Measurements from ENCODE around the gene TSEN54. TPM values are rescaled to one million over a fixed set of nuclear protein-coding genes. Genes with fewer than 3 reads are reported as not detected.

TSEN54 gene
- total and polyA plus RNA-seq, 4 donors: 9.1 to 15.1 (median 12.3) TPM

- H3K27me3 ChIP-seq (ENCODE audit: control insufficient read depth in 4 of 4, insufficient read depth in 4 of 4, low read length in 3 of 4): no peaks in the 10 kb centered on the region
- TF ChIP-seq YY1 (IDR thresholded peaks at IDR 0.05): no peak
- TF ChIP-seq EGR1 (IDR thresholded peaks at IDR 0.05; ENCODE audit: low read depth in 2 of 2): no peak
- TF ChIP-seq MAX (IDR thresholded peaks at IDR 0.05): no peak
- TF ChIP-seq RAD21 (IDR thresholded peaks at IDR 0.05): no peak
- no peak for TF ChIP-seq FOXA2 (IDR thresholded peaks at IDR 0.05)
- no peak for TF ChIP-seq FOXA1 (IDR thresholded peaks at IDR 0.05)
- no peak for TF ChIP-seq HNF4G (IDR thresholded peaks at IDR 0.05)
- no peak for TF ChIP-seq GABPA (IDR thresholded peaks at IDR 0.05 in 1 of 2, conservative IDR thresholded peaks at IDR 0.05 in 1 of 2)
- no peak overlapping the region for H3K9ac ChIP-seq (ENCODE audit: low read depth in 1 of 2, low read length in 2 of 2)
- DNase-seq (ENCODE audit: low spot score): no peak
- peaks cover 0 to 30% (median 16%) of the 10 kb centered on the region in 4 donors for H3K36me3 ChIP-seq (ENCODE audit: control insufficient read depth in 4 of 4, insufficient read depth in 3 of 4, low read depth in 1 of 4, low read length in 3 of 4)
- H3K4me3 ChIP-seq (ENCODE audit: low read depth in 1 of 3, low read length in 3 of 3): no peak overlapping the region
- H3K4me1 ChIP-seq (ENCODE audit: control insufficient read depth in 4 of 4, insufficient read depth in 4 of 4, low read length in 3 of 4): peaks cover 6 to 27% (median 15%) of the 10 kb centered on the region in 4 donors
- 62% methylated on average over 13 of the region's 13 CpGs for WGBS
- H3K9me3 ChIP-seq (ENCODE audit: control insufficient read depth in 4 of 4, low read length in 3 of 4): no peaks in the 10 kb centered on the region
- peak overlapping the region in 1 of 2 donors; percentile 65 for H3K27ac ChIP-seq (ENCODE audit: low read depth in 1 of 2, low read length in 2 of 2)
Observed at GRCh38 chr17:75503976-75504346, 12.4 kb upstream of the TSEN54 start.

GRCh38 chr17:75504347-75505151, 11.8 kb upstream of the TSEN54 start:
- TF ChIP-seq HNF4G (IDR thresholded peaks at IDR 0.05) (peak; percentile 21), JUND (IDR thresholded peaks at IDR 0.05) (no peak), CTCF (IDR thresholded peaks at IDR 0.05; ENCODE audit: low read depth, low read length, missing input control) (peak; percentile 75), YY1 (IDR thresholded peaks at IDR 0.05) (peak; percentile 72), FOXA2 (IDR thresholded peaks at IDR 0.05) (peak; percentile 12), ZBTB33 (IDR thresholded peaks at IDR 0.05) (no peak), NR2F2 (IDR thresholded peaks at IDR 0.05) (peak; percentile 59), MAX (IDR thresholded peaks at IDR 0.05) (no peak), GABPA (IDR thresholded peaks at IDR 0.05 in 1 of 2, conservative IDR thresholded peaks at IDR 0.05 in 1 of 2) (peak in 1 of 2 donors; percentile 65), ATF3 (IDR thresholded peaks at IDR 0.05) (no peak), HNF4A (conservative IDR thresholded peaks at IDR 0.05) (peak; percentile 85 to 95), SP1 (IDR thresholded peaks at IDR 0.05) (peak; percentile 71), RAD21 (IDR thresholded peaks at IDR 0.05) (peak; percentile 75 to 85), REST (IDR thresholded peaks at IDR 0.05) (peak; percentile 89), EGR1 (IDR thresholded peaks at IDR 0.05; ENCODE audit: low read depth in 2 of 2) (peak; percentile 95 to 99), RXRA (IDR thresholded peaks at IDR 0.05) (peak; percentile 82 to 97), FOXA1 (IDR thresholded peaks at IDR 0.05) (peak; percentile 25), TAF1 (conservative IDR thresholded peaks at IDR 0.05) (no peak)
- DNase-seq (ENCODE audit: low spot score): peak; percentile 69
- H3K9me3 ChIP-seq (ENCODE audit: control insufficient read depth in 4 of 4, low read length in 3 of 4): no peaks in the 10 kb centered on the region
- H3K27ac ChIP-seq (ENCODE audit: low read depth in 1 of 2, low read length in 2 of 2): peak overlapping the region in 1 of 2 donors; percentile 65
- H3K36me3 ChIP-seq (ENCODE audit: control insufficient read depth in 4 of 4, insufficient read depth in 3 of 4, low read depth in 1 of 4, low read length in 3 of 4): peaks cover 0 to 28% (median 15%) of the 10 kb centered on the region in 4 donors
- 52% methylated on average over 32 of the region's 32 CpGs for WGBS
- no peak overlapping the region for H3K4me3 ChIP-seq (ENCODE audit: low read depth in 1 of 3, low read length in 3 of 3)
- peaks cover 11 to 30% (median 20%) of the 10 kb centered on the region in 4 donors for H3K4me1 ChIP-seq (ENCODE audit: control insufficient read depth in 4 of 4, insufficient read depth in 4 of 4, low read length in 3 of 4)
- no peak overlapping the region for H3K9ac ChIP-seq (ENCODE audit: low read depth in 1 of 2, low read length in 2 of 2)
- H3K27me3 ChIP-seq (ENCODE audit: control insufficient read depth in 4 of 4, insufficient read depth in 4 of 4, low read length in 3 of 4): no peaks in the 10 kb centered on the region
